GM12874 (cell line): Measurements from ENCODE around the gene DNAJB12.

Experiments
- CTCF ChIP-seq: IDR thresholded peaks from 2 replicates; pipeline ENCODE4 v1.5.1; 2011; ENCODE audit warnings: low read depth, mild to moderate bottlenecking, control low read depth, low read length, moderate library complexity; ENCODE audit not compliant: insufficient read depth

DNAJB12 gene

GRCh38 chr10:72328045-72328828 is 26.5 kb downstream of the DNAJB12 start:
- TF ChIP-seq CTCF = 0 out of 2 replicates have a peak, but pooled peaks have one; percentile 6

- no peak for TF ChIP-seq CTCF
These were observed 30.9 kb downstream of the DNAJB12 start for GRCh38 chr10:72323771-72324191.

DNA sequence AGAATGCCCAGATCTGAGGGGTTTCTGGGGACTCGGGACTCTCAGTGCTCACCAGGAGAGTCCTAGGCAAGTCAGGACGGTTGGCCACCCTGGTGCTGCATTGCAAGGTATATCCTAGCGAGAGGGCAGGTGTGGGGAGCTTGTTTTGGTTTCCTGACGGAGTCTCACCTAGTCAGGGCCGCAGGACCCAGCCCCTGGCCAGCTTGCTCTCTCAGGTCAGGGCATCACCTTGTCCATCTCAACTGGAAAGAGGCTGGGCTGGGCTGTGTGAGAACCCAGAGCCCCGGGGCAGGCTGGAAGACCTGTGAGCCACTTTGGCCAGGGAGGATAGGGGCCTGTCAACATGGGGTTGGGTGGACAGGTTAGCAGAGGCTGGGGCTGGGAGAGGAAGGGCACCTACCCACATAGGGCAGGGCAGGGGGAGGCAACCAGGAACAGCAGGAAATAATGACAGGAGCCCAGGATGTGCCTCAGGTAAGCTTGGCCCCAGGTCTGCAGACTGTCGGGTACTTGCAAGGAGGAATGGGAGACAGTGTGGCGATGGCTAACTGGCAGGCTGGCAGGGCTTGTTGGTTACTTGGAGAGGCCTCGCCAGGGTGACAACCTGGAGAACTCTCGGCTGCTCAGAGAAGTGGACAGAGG is 31.5 kb downstream of the DNAJB12 start:
- no peak for TF ChIP-seq CTCF

DNA sequence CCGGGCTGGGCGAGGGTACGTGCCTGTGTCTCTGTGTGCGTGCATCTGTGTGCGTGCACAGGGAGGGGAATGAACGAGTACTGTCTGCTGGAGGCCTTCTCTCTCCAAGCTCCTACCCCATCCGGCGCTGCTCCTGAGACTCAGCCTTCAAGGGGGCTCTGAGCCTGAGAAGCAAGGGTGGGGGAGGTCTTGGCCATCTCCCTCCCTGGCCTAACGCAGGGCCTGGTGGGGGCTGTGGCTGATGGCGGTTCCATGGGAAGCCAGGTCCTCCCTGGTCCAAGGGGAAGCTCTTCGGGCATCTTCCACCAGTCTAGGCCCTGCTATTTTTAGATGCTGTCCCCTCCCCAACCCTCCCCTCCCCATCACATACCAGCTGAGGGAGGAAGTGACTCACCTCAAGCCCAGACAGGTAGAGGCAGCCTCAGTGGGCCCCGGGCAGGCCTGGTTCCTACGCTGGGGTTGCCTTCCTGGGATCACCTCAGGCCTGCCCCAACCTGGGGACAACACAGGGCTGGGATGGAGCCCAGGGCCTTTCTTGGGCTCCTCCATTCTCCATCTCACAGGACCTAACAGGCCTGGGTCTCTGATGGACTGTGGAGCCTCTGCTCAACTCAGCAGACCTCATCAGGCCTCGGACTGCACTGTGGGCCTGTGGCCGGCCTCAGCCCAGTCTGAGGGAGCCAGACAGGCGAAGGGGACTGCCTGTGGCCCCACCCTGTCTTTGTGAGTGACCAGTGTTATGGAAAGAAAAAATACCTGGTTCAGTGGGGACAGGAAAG is 32.2 kb downstream of the DNAJB12 start:
- no peak for TF ChIP-seq CTCF

DNA sequence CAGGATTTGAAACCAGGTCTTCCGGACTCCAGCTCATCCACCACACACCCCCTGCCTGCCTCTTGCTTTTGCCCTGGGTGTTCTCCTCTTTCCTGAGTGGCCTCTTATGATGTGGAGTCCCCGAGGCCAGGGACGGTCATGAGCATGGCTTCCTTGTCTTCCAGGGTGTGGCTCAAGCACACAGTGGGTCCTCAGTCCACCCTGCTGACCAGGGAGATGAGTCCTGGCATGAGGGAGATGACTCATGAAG is 32.8 kb downstream of the DNAJB12 start:
- no peak for TF ChIP-seq CTCF

DNA sequence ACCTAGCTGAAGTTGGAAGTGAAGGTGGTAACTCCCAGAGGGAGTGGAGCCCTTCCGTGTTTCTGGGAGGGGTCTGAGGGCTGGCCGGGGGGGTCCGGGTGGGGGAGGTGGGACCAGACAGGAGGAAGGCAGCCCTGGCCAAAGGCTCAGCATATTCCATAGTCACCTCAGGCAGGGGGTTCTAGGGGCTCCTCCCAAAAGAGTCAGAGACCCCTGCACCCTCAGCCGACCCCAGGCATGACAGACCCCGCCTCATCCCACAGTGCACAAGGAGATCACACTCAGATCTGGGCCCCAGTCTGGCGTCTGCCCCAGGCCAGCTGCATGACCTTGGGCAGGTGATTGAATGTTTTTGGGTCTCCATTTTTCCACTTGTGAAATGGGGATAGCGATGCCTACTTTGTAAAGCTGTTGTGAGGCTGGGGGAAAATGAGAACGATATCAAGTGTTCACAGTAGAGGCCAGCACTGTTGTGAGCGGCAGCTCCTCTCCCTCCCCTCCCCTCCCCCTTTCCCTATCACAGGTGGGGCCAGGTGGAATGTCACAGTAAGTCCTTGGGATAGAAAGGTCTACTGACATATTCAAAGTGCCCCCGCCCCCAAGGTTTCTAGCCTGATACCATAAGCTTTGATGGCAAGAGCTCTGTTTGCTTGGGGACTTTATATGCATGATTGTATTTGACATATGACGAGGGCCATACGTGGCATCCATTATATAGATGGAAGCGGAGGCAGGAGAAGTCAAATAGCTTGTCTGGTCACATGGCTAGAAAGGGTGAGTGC is 33.3 kb downstream of the DNAJB12 start:
- TF ChIP-seq CTCF = no peak
